ENCODE data around the gene BAK1.

The BAK1 gene

DNA sequence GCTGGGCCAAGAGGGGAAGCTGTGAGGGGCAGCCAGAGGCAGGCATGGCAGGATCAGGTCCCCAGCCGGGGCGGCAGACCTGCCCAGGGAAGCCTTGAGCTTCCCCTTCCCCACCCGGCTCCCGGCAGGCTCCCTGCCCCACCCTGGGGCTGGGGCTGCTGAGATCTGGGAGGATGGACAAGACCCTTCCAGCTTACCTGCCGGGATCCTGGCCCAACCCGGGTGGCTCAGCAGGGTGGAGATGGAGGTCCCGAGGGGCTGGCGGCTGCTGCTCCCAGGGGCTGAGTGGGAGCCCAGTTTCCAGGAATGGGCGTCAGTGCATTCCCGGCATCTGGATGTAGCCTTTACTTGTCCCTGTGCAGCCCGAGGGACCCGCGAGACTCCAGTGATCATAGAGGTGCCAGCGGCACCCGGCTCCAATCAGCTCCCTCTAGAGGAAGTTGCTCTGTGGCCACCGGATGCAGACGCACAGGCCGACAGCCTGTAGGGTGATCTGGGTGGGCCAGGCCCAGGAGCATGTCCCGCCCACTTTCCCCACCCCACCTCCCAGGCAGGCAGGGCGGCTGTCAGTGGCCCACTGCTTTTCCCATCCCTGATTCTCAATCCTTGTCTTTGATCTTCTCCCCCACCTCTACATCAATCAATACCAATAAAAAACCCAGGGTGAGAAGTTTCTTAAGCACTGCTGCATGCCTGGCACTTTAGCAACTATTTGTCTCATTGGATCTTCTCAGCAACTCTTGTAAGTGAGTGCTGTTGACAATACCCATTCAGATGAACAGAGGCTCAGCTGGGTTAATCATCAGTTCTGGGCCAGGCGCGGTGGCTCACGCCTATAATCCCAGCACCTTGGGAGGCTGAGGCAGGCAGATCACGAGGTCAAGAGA lies at the start of gene BAK1:
TSS of gene BAK1 (minus strand) at position 449 of the 887 bp plus-strand sequence. CDS start 2,672 bp downstream, outside the sequence.
- peaks cover 25% of the 10 kb centered on the region for H3K36me3 ChIP-seq (ENCODE audit: control insufficient read depth, insufficient read depth, low read length)
- 0 out of 2 replicates have a peak, but pooled peaks cover 3% of the 10 kb centered on the region for H3K4me1 ChIP-seq (ENCODE audit: control insufficient read depth, insufficient read depth, low read length)
- H3K9me3 ChIP-seq (ENCODE audit: control insufficient read depth, insufficient read depth, low read length), result no peaks in the 10 kb centered on the region
- H3K9ac ChIP-seq (ENCODE audit: low read depth, low read length), result peak within 1 kb of the TSS; percentile 70
- peak within 1 kb of the TSS; percentile 68 for H3K27ac ChIP-seq (ENCODE audit: low read depth, low read length)
- no peaks in the 10 kb centered on the region for H3K27me3 ChIP-seq (ENCODE audit: control insufficient read depth, insufficient read depth, low read length)
- peak within 1 kb of the TSS; percentile 89 for H3K4me3 ChIP-seq (ENCODE audit: low read depth, low read length)

DNA sequence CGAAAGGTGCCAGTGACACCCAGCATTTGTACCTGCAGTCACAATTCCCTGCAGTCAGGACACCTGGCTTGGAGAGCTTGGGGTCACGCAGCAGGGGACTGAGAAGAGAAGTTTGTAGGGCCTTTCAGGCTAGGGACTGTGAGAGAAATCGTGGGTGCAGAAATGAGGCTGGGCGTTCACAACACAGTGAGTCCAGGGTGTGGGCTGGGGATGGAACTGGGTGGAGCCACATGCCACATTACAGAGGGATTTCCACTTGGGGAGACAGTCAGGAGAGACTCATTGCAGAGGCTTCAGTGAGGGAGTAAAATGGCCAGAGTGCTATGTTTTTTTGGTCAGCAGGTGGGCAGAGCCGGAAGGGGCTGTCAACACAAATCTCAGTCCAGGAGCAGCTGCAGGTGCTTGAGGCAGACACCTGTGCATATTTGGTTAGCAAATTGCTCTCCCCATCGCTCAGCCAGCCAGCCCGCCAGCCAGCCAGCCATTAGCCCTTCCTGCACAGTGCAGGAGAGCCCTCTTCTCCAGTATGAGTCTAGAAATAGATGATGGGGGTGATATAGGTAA lies 48.4 kb upstream of the BAK1 start:
- Histone ChIP-seq H3K27me3 (ENCODE audit: control insufficient read depth, insufficient read depth, low read length) (peaks cover 5% of the 10 kb centered on the region; the same call in 1 of the 2 replicates), H3K27ac (ENCODE audit: low read depth, low read length) (no peak overlapping the region), H3K4me1 (ENCODE audit: control insufficient read depth, insufficient read depth, low read length) (peaks cover 24% of the 10 kb centered on the region), H3K9ac (ENCODE audit: low read depth, low read length) (no peak overlapping the region), H3K4me3 (ENCODE audit: low read depth, low read length) (no peak overlapping the region), H3K9me3 (ENCODE audit: control insufficient read depth, insufficient read depth, low read length) (no peaks in the 10 kb centered on the region), H3K36me3 (ENCODE audit: control insufficient read depth, insufficient read depth, low read length) (0 out of 2 replicates have a peak, but pooled peaks cover 9% of the 10 kb centered on the region)

DNA sequence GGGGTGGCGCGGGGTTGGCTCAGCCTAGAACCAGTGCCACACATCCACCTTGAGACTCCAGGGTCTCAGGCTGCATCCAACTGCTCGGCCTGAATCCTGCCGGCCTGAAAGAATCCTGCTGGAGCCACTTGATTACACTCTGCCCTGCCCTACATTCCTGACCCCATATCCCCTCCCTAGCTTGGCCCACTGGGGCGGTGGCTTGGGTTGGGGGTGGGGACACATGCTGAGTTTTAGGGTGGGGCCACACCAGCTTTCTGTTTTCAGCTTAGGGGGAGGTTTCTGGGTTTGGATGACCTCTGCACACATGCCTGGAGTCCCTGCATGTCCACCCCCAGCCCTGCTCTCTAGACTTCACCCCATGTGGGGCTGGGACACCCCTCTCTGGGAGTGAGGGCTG lies 47.8 kb upstream of the BAK1 start:
- no peak overlapping the region for H3K9ac ChIP-seq (ENCODE audit: low read depth, low read length)

DNA sequence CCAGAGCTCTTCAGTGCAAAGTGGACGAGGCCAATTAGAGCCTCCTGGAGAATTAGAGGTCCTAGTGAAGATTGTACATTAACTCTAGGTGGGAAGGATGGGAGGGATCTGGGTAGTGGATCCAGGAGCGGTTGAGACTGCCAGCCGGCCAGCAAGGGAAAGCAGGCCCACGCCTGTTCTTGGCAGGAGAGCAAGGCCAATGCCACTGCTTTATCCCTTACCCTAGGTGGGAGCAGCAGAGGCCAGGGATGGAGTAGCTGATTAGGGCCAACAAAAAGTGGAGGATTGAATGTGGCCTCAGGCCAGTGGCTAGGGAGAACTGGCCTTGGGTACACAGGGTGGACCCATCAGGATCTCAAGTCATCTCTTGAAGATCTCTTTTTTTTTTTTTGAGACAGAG lies 44.8 kb upstream of the BAK1 start:
- 0 out of 2 replicates have a peak, but pooled peaks cover 9% of the 10 kb centered on the region for H3K36me3 ChIP-seq (ENCODE audit: control insufficient read depth, insufficient read depth, low read length)
- no peak overlapping the region for H3K27ac ChIP-seq (ENCODE audit: low read depth, low read length)
- H3K4me3 ChIP-seq (ENCODE audit: low read depth, low read length), result no peak overlapping the region

More for the DNA sequence above, 47.8 kb upstream of the BAK1 start:
- Histone ChIP-seq H3K4me1 (ENCODE audit: control insufficient read depth, insufficient read depth, low read length) (peaks cover 25% of the 10 kb centered on the region), H3K27ac (ENCODE audit: low read depth, low read length) (no peak overlapping the region), H3K4me3 (ENCODE audit: low read depth, low read length) (no peak overlapping the region), H3K36me3 (ENCODE audit: control insufficient read depth, insufficient read depth, low read length) (0 out of 2 replicates have a peak, but pooled peaks cover 9% of the 10 kb centered on the region), H3K9me3 (ENCODE audit: control insufficient read depth, insufficient read depth, low read length) (no peaks in the 10 kb centered on the region), H3K27me3 (ENCODE audit: control insufficient read depth, insufficient read depth, low read length) (peaks cover 2% of the 10 kb centered on the region; the same call in 1 of the 2 replicates)

DNA sequence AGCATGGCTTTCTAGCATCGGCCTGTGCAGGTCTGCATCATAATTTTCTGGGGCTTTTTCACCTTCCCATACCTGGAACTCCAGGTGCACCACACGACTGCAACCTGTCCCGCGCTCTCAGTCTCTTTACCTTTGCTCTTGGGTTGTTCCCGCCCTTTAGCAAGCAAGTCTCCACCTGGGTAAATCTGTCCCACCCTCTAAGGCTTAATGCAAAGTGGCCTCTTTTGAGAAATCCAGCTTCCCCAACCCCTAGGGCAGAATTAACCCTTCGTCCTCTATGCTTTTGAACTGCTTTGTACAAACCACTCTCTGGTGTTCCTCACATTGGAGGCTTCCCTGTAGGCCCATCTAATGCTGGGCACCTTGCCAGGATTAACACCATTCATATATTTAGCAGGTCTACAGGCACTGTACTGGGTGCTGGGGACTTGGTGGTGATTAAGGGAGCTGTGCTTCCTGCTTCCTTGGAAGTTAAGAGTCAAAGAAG lies 43.9 kb upstream of the BAK1 start:
- no peak overlapping the region for H3K9ac ChIP-seq (ENCODE audit: low read depth, low read length)

More for the DNA sequence above, 44.8 kb upstream of the BAK1 start:
- H3K4me1 ChIP-seq (ENCODE audit: control insufficient read depth, insufficient read depth, low read length), result peaks cover 33% of the 10 kb centered on the region
- H3K9ac ChIP-seq (ENCODE audit: low read depth, low read length), result no peak overlapping the region
- H3K9me3 ChIP-seq (ENCODE audit: control insufficient read depth, insufficient read depth, low read length), result no peaks in the 10 kb centered on the region
- peaks cover 10% of the 10 kb centered on the region for H3K27me3 ChIP-seq (ENCODE audit: control insufficient read depth, insufficient read depth, low read length)

DNA sequence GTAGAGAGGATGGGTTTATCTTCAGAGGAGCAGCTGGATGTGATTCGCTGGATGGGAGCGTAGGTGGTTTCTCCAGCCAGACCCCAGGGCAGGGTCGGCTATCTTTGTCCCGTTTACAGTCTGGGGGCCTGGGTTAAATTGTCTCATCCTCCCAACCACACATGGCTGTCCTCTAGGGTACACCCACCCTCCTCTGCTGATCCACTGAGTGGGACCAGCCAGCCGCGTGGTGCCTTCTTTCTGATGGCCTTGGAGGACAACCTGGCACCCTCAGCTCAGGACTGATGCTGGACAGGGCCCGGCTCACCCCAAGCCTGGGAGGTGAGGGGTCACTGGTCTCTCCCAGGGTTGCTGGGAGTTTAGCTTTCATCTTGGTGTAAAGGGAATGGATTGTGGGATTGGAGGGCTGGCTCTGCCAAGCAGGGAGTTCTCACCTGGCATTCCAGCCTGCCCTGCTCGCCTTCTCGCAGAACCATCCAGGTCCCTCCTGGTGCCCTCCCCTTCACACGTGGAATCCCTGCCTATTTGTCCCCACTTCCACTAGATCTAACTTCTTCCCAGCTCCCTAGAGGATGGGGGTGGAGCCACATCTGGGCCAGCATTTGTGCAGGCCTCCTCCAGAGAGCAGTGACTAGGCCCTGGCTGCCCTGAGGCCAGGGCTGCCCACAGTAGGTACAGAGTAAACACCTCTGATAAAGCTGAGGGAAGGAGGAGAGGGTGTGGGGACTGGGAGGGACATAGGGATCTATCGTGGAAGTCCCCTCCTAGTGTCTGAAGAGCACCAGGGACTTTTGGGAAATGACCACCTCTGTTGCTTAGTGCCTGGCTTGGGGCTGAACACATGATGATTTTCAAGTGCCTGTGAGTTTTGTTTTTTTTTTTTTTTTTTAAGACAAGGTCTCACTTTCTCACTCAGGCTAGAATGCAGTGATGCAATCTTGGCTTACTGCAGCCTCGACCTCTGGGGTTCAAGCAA lies 42.7 kb upstream of the BAK1 start:
- Histone ChIP-seq H3K36me3 (ENCODE audit: control insufficient read depth, insufficient read depth, low read length) (0 out of 2 replicates have a peak, but pooled peaks cover 9% of the 10 kb centered on the region), H3K9ac (ENCODE audit: low read depth, low read length) (no peak overlapping the region), H3K9me3 (ENCODE audit: control insufficient read depth, insufficient read depth, low read length) (no peaks in the 10 kb centered on the region), H3K4me3 (ENCODE audit: low read depth, low read length) (peak overlapping the region; percentile 79), H3K27me3 (ENCODE audit: control insufficient read depth, insufficient read depth, low read length) (peaks cover 25% of the 10 kb centered on the region), H3K4me1 (ENCODE audit: control insufficient read depth, insufficient read depth, low read length) (peaks cover 30% of the 10 kb centered on the region), H3K27ac (ENCODE audit: low read depth, low read length) (no peak overlapping the region)

More for the DNA sequence above, 43.9 kb upstream of the BAK1 start:
- H3K4me3 ChIP-seq (ENCODE audit: low read depth, low read length), result no peak overlapping the region
- peaks cover 39% of the 10 kb centered on the region for H3K4me1 ChIP-seq (ENCODE audit: control insufficient read depth, insufficient read depth, low read length)
- H3K27ac ChIP-seq (ENCODE audit: low read depth, low read length), result no peak overlapping the region
- H3K9me3 ChIP-seq (ENCODE audit: control insufficient read depth, insufficient read depth, low read length), result no peaks in the 10 kb centered on the region
- H3K36me3 ChIP-seq (ENCODE audit: control insufficient read depth, insufficient read depth, low read length), result 0 out of 2 replicates have a peak, but pooled peaks cover 9% of the 10 kb centered on the region
- peaks cover 19% of the 10 kb centered on the region for H3K27me3 ChIP-seq (ENCODE audit: control insufficient read depth, insufficient read depth, low read length)

DNA sequence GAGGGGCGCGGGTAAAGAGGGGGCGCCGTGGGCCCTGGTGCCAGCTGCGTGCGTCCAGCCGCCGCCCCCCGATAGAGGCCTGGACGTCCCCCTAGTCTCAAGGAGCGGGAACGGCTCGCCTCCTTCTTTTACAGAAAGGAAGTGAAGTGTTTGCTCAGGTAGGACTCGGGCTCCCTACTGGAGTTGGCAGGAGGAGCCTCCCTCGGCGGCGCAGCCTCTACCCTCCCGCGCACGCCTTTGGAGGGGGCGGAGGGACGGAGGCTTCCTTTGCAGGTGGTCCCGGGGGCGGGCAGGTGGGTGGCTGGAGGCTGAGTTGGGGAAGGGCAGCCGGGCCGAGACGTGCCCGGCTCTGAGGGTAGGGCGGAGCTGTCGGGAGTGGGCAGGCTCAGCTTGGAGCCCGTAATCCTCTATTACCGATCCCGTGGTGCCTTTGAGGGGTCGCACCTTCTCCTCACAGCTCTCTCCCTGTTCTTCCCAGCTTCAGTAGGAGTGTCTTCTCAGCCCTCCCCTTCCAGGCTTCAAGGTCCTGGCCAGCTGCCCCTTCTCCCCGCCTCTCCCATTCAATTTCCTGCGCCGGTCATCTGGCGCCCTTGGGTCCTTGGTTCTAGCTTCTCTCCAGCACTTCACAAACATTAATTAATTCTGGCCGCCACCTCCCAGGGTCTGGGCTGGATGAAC lies 41.8 kb upstream of the BAK1 start:
- H3K36me3 ChIP-seq (ENCODE audit: control insufficient read depth, insufficient read depth, low read length), result 0 out of 2 replicates have a peak, but pooled peaks cover 9% of the 10 kb centered on the region
- H3K9ac ChIP-seq (ENCODE audit: low read depth, low read length), result peak overlapping the region; percentile 46
- H3K4me3 ChIP-seq (ENCODE audit: low read depth, low read length), result peak overlapping the region; percentile 79
- H3K4me1 ChIP-seq (ENCODE audit: control insufficient read depth, insufficient read depth, low read length), result peaks cover 26% of the 10 kb centered on the region
- peaks cover 25% of the 10 kb centered on the region for H3K27me3 ChIP-seq (ENCODE audit: control insufficient read depth, insufficient read depth, low read length)
- no peaks in the 10 kb centered on the region for H3K9me3 ChIP-seq (ENCODE audit: control insufficient read depth, insufficient read depth, low read length)
- H3K27ac ChIP-seq (ENCODE audit: low read depth, low read length), result peak overlapping the region; percentile 57

DNA sequence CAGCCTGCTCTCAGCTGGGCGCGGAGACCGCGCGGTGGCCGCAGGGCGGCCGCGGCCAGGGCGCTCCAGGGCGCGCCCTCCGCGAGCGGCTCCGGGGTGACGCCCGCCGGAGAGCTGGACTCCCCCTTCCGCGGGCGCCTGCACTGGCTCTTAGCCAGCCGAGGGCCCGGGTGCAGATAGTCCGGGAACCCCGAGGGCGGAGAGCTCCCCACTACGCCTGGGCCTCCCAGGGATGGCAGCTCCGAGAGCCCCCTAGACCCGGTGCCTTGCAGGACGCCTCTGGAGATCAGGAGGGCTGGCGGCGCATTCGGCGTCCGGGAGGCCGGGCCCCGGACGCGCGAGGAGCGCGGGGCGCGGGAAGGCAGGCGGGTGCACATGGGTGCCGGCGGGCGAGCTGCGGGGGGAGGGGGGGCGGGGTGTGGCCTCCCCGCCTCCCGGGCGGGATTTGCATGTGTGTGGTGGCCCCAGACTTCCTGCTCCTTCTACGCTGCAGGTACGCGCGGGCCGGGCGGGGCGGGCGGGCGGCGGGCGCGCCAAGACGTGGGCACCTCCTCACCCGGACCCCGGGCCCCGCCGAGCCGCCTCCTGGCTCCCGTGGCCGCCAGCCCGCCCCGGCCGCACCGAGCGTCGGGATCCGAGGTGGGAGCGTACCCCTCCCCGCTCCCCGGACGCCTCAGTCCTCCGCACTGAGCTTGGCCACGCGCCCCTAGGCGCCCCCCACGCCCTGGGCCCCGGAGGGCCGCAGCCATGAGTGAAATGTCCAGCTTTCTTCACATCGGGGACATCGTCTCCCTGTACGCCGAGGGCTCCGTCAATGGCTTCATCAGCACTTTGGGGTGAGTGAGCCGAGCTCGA lies 41.0 kb upstream of the BAK1 start, which contains the start of gene ITPR3:
TSS of gene ITPR3 (plus strand) at position 467 of the 855 bp plus-strand sequence. CDS start at position 748, 281 bp downstream.
- Histone ChIP-seq H3K9ac (ENCODE audit: low read depth, low read length) (peak within 1 kb of the TSS; percentile 46), H3K27ac (ENCODE audit: low read depth, low read length) (peak within 1 kb of the TSS; percentile 57), H3K4me3 (ENCODE audit: low read depth, low read length) (peak within 1 kb of the TSS; percentile 79), H3K4me1 (ENCODE audit: control insufficient read depth, insufficient read depth, low read length) (peaks cover 26% of the 10 kb centered on the region), H3K9me3 (ENCODE audit: control insufficient read depth, insufficient read depth, low read length) (no peaks in the 10 kb centered on the region), H3K27me3 (ENCODE audit: control insufficient read depth, insufficient read depth, low read length) (peaks cover 25% of the 10 kb centered on the region), H3K36me3 (ENCODE audit: control insufficient read depth, insufficient read depth, low read length) (0 out of 2 replicates have a peak, but pooled peaks cover 9% of the 10 kb centered on the region)

DNA sequence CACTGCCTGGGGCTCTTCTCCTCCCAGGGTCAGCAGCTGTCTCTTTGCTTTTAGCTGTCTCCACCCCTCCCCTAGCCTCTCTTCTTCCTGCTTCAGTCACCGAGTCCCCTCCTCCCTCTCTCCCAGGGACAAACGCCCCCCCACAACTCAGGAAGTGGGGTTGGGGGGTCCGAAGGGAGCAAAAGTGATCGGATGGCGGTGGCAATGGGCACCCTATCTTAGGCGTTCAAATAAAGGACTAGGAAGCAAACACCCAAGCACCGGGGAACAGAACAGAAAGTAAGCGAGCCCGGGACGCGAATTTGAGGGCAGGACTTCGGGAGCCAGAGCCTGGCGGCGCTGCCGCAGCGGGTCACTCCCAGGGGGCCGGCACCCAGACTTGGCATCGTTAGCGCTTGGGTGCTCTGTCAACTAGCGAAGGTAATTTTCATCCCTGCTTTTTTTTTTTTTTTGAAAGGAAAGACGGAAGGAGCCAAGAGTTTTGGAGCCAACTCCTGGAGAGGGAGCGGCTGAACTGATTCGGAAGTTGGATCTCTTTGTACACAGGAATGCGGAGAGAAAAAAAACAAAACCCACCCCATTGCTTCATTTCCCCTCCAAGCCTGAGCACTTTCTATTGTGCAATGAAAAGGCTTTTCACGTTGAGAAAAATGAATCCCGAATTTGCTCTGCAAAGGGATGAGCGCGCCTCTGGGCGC lies 40.2 kb upstream of the BAK1 start:
- 0 out of 2 replicates have a peak, but pooled peaks cover 9% of the 10 kb centered on the region for H3K36me3 ChIP-seq (ENCODE audit: control insufficient read depth, insufficient read depth, low read length)
- H3K4me1 ChIP-seq (ENCODE audit: control insufficient read depth, insufficient read depth, low read length), result peaks cover 26% of the 10 kb centered on the region
- H3K9me3 ChIP-seq (ENCODE audit: control insufficient read depth, insufficient read depth, low read length), result no peaks in the 10 kb centered on the region
- H3K4me3 ChIP-seq (ENCODE audit: low read depth, low read length), result peak overlapping the region; percentile 79
- H3K27ac ChIP-seq (ENCODE audit: low read depth, low read length), result no peak overlapping the region
- H3K27me3 ChIP-seq (ENCODE audit: control insufficient read depth, insufficient read depth, low read length), result peaks cover 25% of the 10 kb centered on the region
- no peak overlapping the region for H3K9ac ChIP-seq (ENCODE audit: low read depth, low read length)

Data from HUES48 (cell line).